Measurements from ENCODE around the gene DLGAP1.
A peak's percentile ranks its signal among the peaks of the same experiment; 100 is the strongest.

The DLGAP1 gene

GRCh38 chr18:3871687-3872086 is 583.4 kb downstream of the DLGAP1 start:
- no peak for TF ChIP-seq CTCF (IDR thresholded peaks at IDR 0.05; ENCODE audit: insufficient read depth, low read depth, low read length, missing control alignments)
- no peak for DNase-seq (ENCODE audit: low read depth)
- H3K4me3 ChIP-seq (ENCODE audit: low read depth, low read length), result no peak overlapping the region

- DNase-seq (ENCODE audit: low read depth), result no peak
- TF ChIP-seq CTCF (IDR thresholded peaks at IDR 0.05; ENCODE audit: insufficient read depth, low read depth, low read length, missing control alignments), result no peak
- no peak overlapping the region for H3K4me3 ChIP-seq (ENCODE audit: low read depth, low read length)
Measured at GRCh38 chr18:3870914-3871313, 584.2 kb downstream of the DLGAP1 start.

GRCh38 chr18:3869848-3870247 is 585.3 kb downstream of the DLGAP1 start:
- no peak for TF ChIP-seq CTCF (IDR thresholded peaks at IDR 0.05; ENCODE audit: insufficient read depth, low read depth, low read length, missing control alignments)
- peak; percentile 16 for DNase-seq (ENCODE audit: low read depth)
- H3K4me3 ChIP-seq (ENCODE audit: low read depth, low read length), result no peak overlapping the region

GRCh38 chr18:3867864-3868311 is 587.2 kb downstream of the DLGAP1 start:
- no peak for TF ChIP-seq CTCF (IDR thresholded peaks at IDR 0.05; ENCODE audit: insufficient read depth, low read depth, low read length, missing control alignments)
- no peak overlapping the region for H3K4me3 ChIP-seq (ENCODE audit: low read depth, low read length)
- DNase-seq (ENCODE audit: low read depth), result no peak

- TF ChIP-seq CTCF (IDR thresholded peaks at IDR 0.05; ENCODE audit: insufficient read depth, low read depth, low read length, missing control alignments), result no peak
- DNase-seq (ENCODE audit: low read depth), result no peak
- H3K4me3 ChIP-seq (ENCODE audit: low read depth, low read length), result no peak overlapping the region
Measured at GRCh38 chr18:3867236-3867635, 587.9 kb downstream of the DLGAP1 start.

GRCh38 chr18:3864669-3865298 is 590.3 kb downstream of the DLGAP1 start:
- DNase-seq (ENCODE audit: low read depth), result no peak
- H3K4me3 ChIP-seq (ENCODE audit: low read depth, low read length), result no peak overlapping the region
- no peak for TF ChIP-seq CTCF (IDR thresholded peaks at IDR 0.05; ENCODE audit: insufficient read depth, low read depth, low read length, missing control alignments)

GRCh38 chr18:3863593-3863992 is 591.5 kb downstream of the DLGAP1 start:
- H3K4me3 ChIP-seq (ENCODE audit: low read depth, low read length), result no peak overlapping the region
- DNase-seq (ENCODE audit: low read depth), result no peak
- TF ChIP-seq CTCF (IDR thresholded peaks at IDR 0.05; ENCODE audit: insufficient read depth, low read depth, low read length, missing control alignments), result no peak
